GM20000 (cell line): ENCODE data around the gene TCF7L2.

Source experiments
- DNase-seq: peaks from one replicate; pipeline ENCODE4 v3.0.0; 2012; ENCODE audit warnings: low spot score
- CTCF ChIP-seq: IDR thresholded peaks from 2 replicates; pipeline ENCODE4 v1.5.1; 2012; ENCODE audit warnings: mild to moderate bottlenecking, control low read depth; ENCODE audit errors: extremely low read depth, missing control alignments

TCF7L2 gene

GRCh38 chr10:112926906-112927688 lies 22.9 kb upstream of the TCF7L2 start:
- TF ChIP-seq CTCF = no peak
- DNase-seq = no peak

- TF ChIP-seq CTCF = no peak
- DNase-seq = no peak
Observed at GRCh38 chr10:112927980-112928379, 22.1 kb upstream of the TCF7L2 start.

GRCh38 chr10:112932658-112933057 lies 17.4 kb upstream of the TCF7L2 start:
- TF ChIP-seq CTCF = no peak
- DNase-seq = no peak

GRCh38 chr10:112934193-112934592 lies 15.9 kb upstream of the TCF7L2 start:
- no peak for DNase-seq
- no peak for TF ChIP-seq CTCF

GRCh38 chr10:112938808-112939482 lies 11.1 kb upstream of the TCF7L2 start:
- DNase-seq = no peak
- no peak for TF ChIP-seq CTCF

GRCh38 chr10:112945811-112946210 lies 4.2 kb upstream of the TCF7L2 start:
- no peak for TF ChIP-seq CTCF
- DNase-seq = no peak

- TF ChIP-seq CTCF = no peak
- DNase-seq = no peak
Observed at GRCh38 chr10:112946649-112947048, 3.4 kb upstream of the TCF7L2 start.
